PC-9 (cell line): ENCODE data around the gene OSCAR. TPM values are rescaled to one million over a fixed set of nuclear protein-coding genes. Genes with fewer than 3 reads are reported as not detected.

Experiments
- BruUV-seq: library from RNA; stranded (reverse); fragments of 400-500 nt; replicated peaks from 2 replicates; lab custom pipeline; 2021; lab: Mats Ljungman, UMichigan
- CTCF ChIA-PET: fragments of 300-600 bp; sonication (Branson Sonifier 250); formaldehyde crosslinking; loops from one replicate; lab custom pipeline; 2022; ENCODE audit warnings: antibody characterized with exemption; lab: Charles Lee
- POLR2A ChIA-PET: fragments of 300-600 bp; sonication (Branson Sonifier 250); formaldehyde crosslinking; loops from one replicate; lab custom pipeline; 2022; ENCODE audit warnings: antibody characterized with exemption; ENCODE audit not compliant: unreplicated experiment; lab: Charles Lee
- DNase-seq, 2 experiments: peaks; one replicate each; pipeline versions ENCODE4 v3.0.0 to v3.0.0-alpha.2; 2015 to 2022; ENCODE audit warnings: mixed read lengths in 1 of 2
- H2AFZ ChIP-seq: fragments of 200-600 bp; sonication (generic); 2 replicates; pipeline ENCODE4 v1.8.1; 2017; ENCODE audit warnings: antibody characterized with exemption
- H3F3A ChIP-seq: fragments of 200-600 bp; sonication (generic); 2 replicates; pipeline ENCODE4 v1.8.1; 2017; ENCODE audit warnings: antibody characterized with exemption, mild to moderate bottlenecking, low read depth; ENCODE audit not compliant: insufficient read depth
- H3K27ac ChIP-seq: fragments of 200-600 bp; sonication (generic); 2 replicates; pipeline ENCODE4 v1.6.1; 2016; ENCODE audit warnings: mixed run types
- H3K27me3 ChIP-seq: fragments of 200-600 bp; sonication (generic); 2 replicates; pipeline ENCODE4 v1.6.1; 2016; ENCODE audit warnings: low read depth, mixed run types; ENCODE audit not compliant: insufficient read depth
- H3K36me3 ChIP-seq: fragments of 200-600 bp; sonication (generic); 2 replicates; pipeline ENCODE4 v1.6.1; 2016; ENCODE audit warnings: low read depth, mixed run types
- H3K4me1 ChIP-seq: fragments of 200-600 bp; sonication (generic); replicated peaks from 2 replicates; pipeline ENCODE4 v1.6.1; 2016; ENCODE audit warnings: mixed run types; ENCODE audit not compliant: insufficient read depth
- H3K4me2 ChIP-seq: fragments of 200-600 bp; sonication (generic); 2 replicates; pipeline ENCODE4 v1.6.1; 2017; ENCODE audit warnings: mixed run types
- H3K4me3 ChIP-seq: fragments of 200-600 bp; sonication (generic); 2 replicates; pipeline ENCODE4 v1.6.1; 2016; ENCODE audit warnings: mixed run types
- H3K79me2 ChIP-seq: fragments of 200-600 bp; sonication (generic); 2 replicates; pipeline ENCODE4 v1.6.1; 2017; ENCODE audit warnings: low read depth, mixed run types
- H3K9me2 ChIP-seq: fragments of 200-600 bp; sonication (generic); 2 replicates; pipeline ENCODE4 v1.8.1; 2017; ENCODE audit warnings: mild to moderate bottlenecking; ENCODE audit not compliant: insufficient read depth
- H3K9me3 ChIP-seq: fragments of 200-600 bp; sonication (generic); 2 replicates; pipeline ENCODE4 v1.8.1; 2016; ENCODE audit warnings: low read depth; ENCODE audit not compliant: insufficient read depth
- H4K20me1 ChIP-seq: fragments of 200-600 bp; sonication (generic); 2 replicates; pipeline ENCODE4 v1.8.1; 2017; ENCODE audit not compliant: insufficient read depth
- CTCF ChIP-seq: fragments of 200-600 bp; sonication (generic); conservative IDR thresholded peaks from 2 replicates; pipeline ENCODE4 v1.6.1; 2017; ENCODE audit warnings: mixed run types, antibody characterized with exemption, mild to moderate bottlenecking, moderate library complexity
- EZH2 ChIP-seq: fragments of 200-600 bp; sonication (generic); IDR thresholded peaks from 2 replicates; pipeline ENCODE4 v1.8.0; 2017; ENCODE audit warnings: antibody characterized with exemption, low read depth
- intact Hi-C: fragments of 100-400 bp; cut with micrococcal nuclease; formaldehyde crosslinking; loops from one replicate; pipeline ENCODE4 v1.10.0; 2022; ENCODE audit not compliant: unreplicated experiment
- total RNA-seq: library from RNA; stranded (reverse); gene quantifications from 2 replicates; pipeline ENCODE4 v1.2.3, GENCODE V29; 2021

OSCAR gene
- total RNA-seq, 1 experiment from 2014 or later = 0.87 TPM

- Histone ChIP-seq H2AFZ (no peak overlapping the region), H3K4me2 (no peak overlapping the region), H3K4me1 (peaks cover 11% of the 10 kb centered on the region; the same call in 1 of the 2 replicates), H3K9me3 (no peaks in the 10 kb centered on the region), H3K36me3 (peaks cover 28% of the 10 kb centered on the region), H3K27me3 (no peaks in the 10 kb centered on the region), H3K9me2 (no peaks in the 10 kb centered on the region), H3K4me3 (no peak overlapping the region), H4K20me1 (peaks cover 54% of the 10 kb centered on the region), H3F3A (peaks cover 5% of the 10 kb centered on the region), H3K79me2 (peaks cover 58% of the 10 kb centered on the region), H3K27ac (no peak overlapping the region)
- no TSS peak for BruUV-seq
- intact Hi-C loops = no loop called here
- ChIA-PET CTCF (no interaction called here), POLR2A (no interaction called here)
- no peak for DNase-seq
- no peak for TF ChIP-seq CTCF
- no peak for TF ChIP-seq EZH2
These were observed 40.8 kb upstream of the OSCAR start for GRCh38 chr19:54141356-54141755.

- Histone ChIP-seq H3K4me3 (peak overlapping the region; percentile 83), H3K9me3 (no peaks in the 10 kb centered on the region), H3K27ac (no peak overlapping the region), H3K27me3 (no peaks in the 10 kb centered on the region), H3K36me3 (peaks cover 22% of the 10 kb centered on the region), H3K4me2 (peak overlapping the region; percentile 96), H4K20me1 (peaks cover 42% of the 10 kb centered on the region), H3F3A (peaks cover 12% of the 10 kb centered on the region), H3K9me2 (no peaks in the 10 kb centered on the region), H3K4me1 (peaks cover 26% of the 10 kb centered on the region; the same call in 1 of the 2 replicates), H2AFZ (no peak overlapping the region), H3K79me2 (peaks cover 58% of the 10 kb centered on the region)
- no peak for DNase-seq
- intact Hi-C loops = no loop called here
- TF ChIP-seq CTCF (no peak), EZH2 (no peak)
- TSS peak; percentile 24 for BruUV-seq
- POLR2A ChIA-PET = no interaction called here
- CTCF ChIA-PET = no interaction called here
These were observed 38.1 kb upstream of the OSCAR start for GRCh38 chr19:54138489-54139256.

- peak within 1 kb of the TSS; percentile 82 for H3K27ac ChIP-seq
- peaks cover 41% of the 10 kb centered on the region for H4K20me1 ChIP-seq
- TF ChIP-seq CTCF (no peak; the same call in 1 of the 2 replicates), EZH2 (no peak)
- ChIA-PET CTCF (interaction anchor here (0.5 to 1.4 kb wide), 6 partner anchors 51 to 345 kb away, joined by 4 to 21 read pairs (median 8); partner anchors contain the start of gene MBOAT7), POLR2A (interaction anchor here (0.5 to 1.7 kb wide), 16 partner anchors 15 to 1873 kb away, joined by 3 to 36 read pairs (median 6); partner anchors contain the start of genes LENG1, MBOAT7, MYADM and PRPF31)
- H3F3A ChIP-seq = peaks cover 17% of the 10 kb centered on the region
- intact Hi-C loops = loop anchor here (1.0 to 2.0 kb wide), 7 partner anchors 21 to 310 kb away; partner anchors contain the start of genes LENG1, MYADM and NDUFA3
- no peaks in the 10 kb centered on the region for H3K9me2 ChIP-seq
- peak within 1 kb of the TSS; percentile 97 for H3K4me2 ChIP-seq
- H3K36me3 ChIP-seq = peaks cover 14% of the 10 kb centered on the region
- H3K9me3 ChIP-seq = no peaks in the 10 kb centered on the region
- no peaks in the 10 kb centered on the region for H3K27me3 ChIP-seq
- DNase-seq = peak in 1 of 2 experiments; percentile 32
- peak within 1 kb of the TSS; percentile 83 for H3K4me3 ChIP-seq
- peak within 1 kb of the TSS; percentile 90 for H2AFZ ChIP-seq
- peaks cover 52% of the 10 kb centered on the region for H3K79me2 ChIP-seq
- peaks cover 26% of the 10 kb centered on the region; the same call in 1 of the 2 replicates for H3K4me1 ChIP-seq
- BruUV-seq = no TSS peak
These were observed 37.3 kb upstream of the OSCAR start, which contains the start of gene CNOT3 for GRCh38 chr19:54137699-54138488. CNOT3 (plus strand) TSS chr19:54137762; CDS start chr19:54142979, 5,217 bp downstream.
